WI38 (cell line): ENCODE results near the gene MTMR12.
"Not testable (repeated sequence)": the region's sequence is repeated elsewhere in the genome, so short reads cannot be mapped to it uniquely, and the experiment has no call there.

Experiments used
- H3K4me3 ChIP-seq: 2 replicates; pipeline ENCODE4 v1.5.1; 2011; ENCODE audit warnings: low read depth, mild to moderate bottlenecking, control low read depth, low read length
- CTCF ChIP-seq: IDR thresholded peaks from 2 replicates; pipeline ENCODE4 v1.5.1; 2012; ENCODE audit warnings: low read depth, mild to moderate bottlenecking, control low read depth, low read length

MTMR12 gene

GRCh38 chr5:32298059-32298415 is 14.7 kb downstream of the MTMR12 start:
- H3K4me3 ChIP-seq = no peak overlapping the region
- TF ChIP-seq CTCF = no peak

DNA sequence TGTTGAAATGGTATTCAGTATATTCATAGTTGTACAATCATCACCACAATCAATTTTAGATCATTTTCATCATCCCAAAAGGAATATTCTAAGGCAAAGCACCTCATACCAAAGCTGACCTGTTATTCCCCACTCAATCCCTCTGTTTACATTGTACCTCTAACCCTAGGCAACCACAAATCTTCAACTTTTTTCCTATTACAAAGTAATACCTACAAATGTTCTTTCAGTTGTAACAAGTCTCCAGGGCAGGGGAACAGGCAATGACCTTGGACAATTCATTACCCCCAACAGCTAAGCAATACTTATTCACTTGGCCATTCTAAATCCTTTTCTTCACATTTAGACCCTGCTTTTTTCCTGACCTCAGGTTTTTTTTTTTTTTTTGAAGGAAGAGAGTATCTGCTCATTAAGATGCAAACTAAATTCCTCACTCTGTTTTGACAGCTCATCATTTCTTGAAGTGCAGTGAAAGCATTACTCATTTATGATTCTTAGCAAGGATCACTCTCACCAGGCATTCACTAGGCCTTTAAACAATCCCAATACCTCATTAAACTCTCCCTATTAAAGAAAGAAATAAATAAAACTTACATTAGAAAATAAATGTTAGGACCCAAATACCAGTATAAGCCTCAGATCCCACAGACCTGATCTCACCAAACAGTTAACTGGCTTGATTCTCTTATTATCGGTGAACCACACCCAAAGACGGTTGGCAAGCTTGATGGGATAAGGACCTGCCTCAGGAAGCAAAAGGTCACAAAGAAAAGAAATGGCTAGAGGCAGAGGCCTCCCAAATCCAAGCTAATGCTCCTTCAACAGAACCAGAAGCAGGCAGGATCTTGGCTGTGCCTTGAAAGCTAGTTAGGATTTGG is 15.3 kb downstream of the MTMR12 start:
- no peak for TF ChIP-seq CTCF
- no peak overlapping the region for H3K4me3 ChIP-seq

DNA sequence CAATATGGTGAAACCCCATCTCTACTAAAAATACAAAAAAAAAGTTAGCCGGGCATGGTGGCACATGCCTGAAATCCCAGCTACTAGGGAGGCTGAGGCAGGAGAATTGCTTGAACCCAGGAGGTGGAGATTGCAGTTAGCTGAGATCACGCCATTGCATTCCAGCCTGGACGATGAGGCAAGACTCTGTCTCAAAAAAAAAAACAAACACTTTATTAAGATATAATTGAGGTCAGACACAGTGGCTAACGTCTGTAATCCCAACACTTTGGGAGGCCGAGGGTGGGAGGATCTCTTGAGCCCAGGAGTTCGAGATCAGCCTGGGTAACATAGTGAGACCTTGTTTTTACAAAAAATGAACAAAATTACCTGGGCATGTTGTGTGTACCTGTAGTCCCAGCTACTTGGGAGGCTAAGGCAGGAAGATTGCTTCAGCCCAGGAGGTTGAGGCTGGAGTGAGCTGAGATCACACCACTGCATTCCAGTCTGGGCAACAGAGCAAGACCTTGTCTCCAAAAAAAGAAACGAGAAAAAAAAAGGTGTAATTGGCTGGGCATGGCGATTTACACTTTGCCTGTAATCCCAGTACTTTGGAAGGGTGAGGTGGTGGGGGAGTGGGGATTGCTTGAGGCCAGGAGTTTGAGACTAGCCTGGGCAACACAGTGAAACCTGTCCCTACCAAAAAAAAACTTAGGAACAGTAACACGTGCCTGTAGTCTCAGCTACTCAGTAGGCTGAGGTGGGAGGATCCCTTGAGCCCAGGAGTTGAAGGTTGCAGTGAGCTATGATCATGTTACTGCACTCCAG is 16.6 kb downstream of the MTMR12 start:
- not testable (repeated sequence) for H3K4me3 ChIP-seq

GRCh38 chr5:32291591-32291990 is 21.1 kb downstream of the MTMR12 start:
- no peak overlapping the region for H3K4me3 ChIP-seq
- TF ChIP-seq CTCF = no peak

DNA sequence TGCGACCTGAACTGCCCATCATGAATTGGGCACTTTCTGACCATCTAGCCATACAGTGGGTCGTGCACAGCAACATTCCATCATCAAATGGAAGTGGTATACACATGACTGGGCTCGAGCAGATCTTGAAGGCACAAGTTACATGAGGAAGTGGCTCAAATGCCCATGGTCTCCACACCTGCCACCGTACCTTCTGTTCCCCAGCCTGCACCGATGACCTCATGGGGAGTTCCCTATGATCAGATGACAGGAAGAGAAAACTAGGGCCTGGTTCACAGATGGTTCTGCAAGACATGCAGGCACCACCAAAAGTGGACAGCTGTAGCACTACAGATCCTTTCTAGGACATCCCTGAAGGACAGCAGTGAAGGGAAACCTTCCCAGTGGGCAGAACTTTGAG is 21.8 kb downstream of the MTMR12 start:
- H3K4me3 ChIP-seq = no peak overlapping the region
- no peak for TF ChIP-seq CTCF

GRCh38 chr5:32290501-32290900 is 22.2 kb downstream of the MTMR12 start:
- not testable (repeated sequence) for H3K4me3 ChIP-seq

DNA sequence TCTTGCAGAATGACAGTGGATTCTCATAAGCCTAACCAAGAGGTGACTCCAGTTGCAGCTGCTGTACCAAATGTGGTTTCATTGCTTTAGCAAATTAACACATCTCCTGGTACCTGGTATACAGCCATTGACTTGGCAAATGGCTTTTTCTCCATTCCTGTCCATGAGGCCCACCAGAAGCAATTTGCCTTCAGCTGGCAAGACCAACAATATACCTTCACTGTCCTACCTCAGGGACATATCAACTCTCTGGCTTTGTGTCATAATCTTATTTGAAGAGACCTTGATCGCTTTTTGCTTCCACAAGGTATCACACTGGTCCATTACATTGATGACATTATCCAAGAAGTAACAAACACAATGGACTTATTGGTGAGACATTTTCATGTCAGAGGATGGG is 22.8 kb downstream of the MTMR12 start:
- not testable (repeated sequence) for H3K4me3 ChIP-seq

GRCh38 chr5:32288135-32288534 is 24.6 kb downstream of the MTMR12 start:
- not testable (repeated sequence) for H3K4me3 ChIP-seq

DNA sequence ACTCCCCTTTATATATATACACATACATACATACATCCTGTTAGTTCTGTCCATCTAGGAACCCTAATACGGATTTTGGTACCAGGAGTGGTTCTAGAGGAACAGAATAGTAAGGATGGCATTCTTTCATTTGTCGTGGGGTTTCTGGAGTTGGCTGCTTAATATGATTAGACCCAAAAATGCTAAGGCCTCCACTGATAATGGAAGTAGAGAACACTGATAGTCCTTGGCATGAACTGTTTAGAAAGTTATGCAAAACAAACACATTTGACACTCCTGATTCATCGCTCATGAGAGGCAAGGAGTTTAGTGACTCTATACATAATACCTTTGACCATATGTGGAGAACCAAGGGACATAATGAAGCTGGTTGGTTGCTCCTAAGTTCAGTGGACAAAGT is 25.2 kb downstream of the MTMR12 start:
- H3K4me3 ChIP-seq = not testable (repeated sequence)

DNA sequence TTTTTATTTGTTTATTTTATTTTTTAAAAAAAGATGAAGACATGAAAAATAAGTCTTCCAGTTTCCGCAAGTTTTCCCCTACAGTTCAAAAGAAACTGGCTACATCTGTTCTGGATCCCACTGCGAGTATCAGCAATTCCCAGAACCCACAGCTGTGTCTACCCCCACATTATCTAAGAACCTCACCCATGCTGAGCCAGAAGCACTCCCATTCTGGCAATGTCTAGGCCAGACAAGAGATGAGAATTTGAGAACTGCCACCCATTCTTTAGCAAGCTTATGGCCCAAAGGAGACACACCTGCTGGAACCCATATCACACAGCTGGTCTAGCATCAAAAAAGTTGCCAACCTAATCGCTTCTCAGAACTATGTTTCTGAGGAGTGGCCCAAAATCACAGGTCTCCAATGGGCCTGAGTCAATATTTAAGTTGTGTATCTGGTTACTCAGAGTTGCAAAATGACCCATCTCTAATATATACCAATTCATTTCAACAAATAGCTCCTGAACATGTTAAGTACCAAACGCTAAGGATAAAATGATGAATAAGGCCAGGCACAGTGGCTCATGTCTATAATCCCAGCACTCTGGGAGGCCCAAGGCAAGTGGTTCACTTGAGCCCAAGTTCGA is 27.1 kb downstream of the MTMR12 start:
- no peak for TF ChIP-seq CTCF
- no peak overlapping the region for H3K4me3 ChIP-seq
